Activated T-helper 1 cell treated with Interleukin-2 at 50 U/mL for 16 hours (primary cell): ENCODE results near the gene JDP2.

Source experiments
- DNase-seq: peaks from one replicate; pipeline ENCODE4 v3.0.0-alpha.2; 2020; ENCODE audit warnings: low read depth

The JDP2 gene

DNA sequence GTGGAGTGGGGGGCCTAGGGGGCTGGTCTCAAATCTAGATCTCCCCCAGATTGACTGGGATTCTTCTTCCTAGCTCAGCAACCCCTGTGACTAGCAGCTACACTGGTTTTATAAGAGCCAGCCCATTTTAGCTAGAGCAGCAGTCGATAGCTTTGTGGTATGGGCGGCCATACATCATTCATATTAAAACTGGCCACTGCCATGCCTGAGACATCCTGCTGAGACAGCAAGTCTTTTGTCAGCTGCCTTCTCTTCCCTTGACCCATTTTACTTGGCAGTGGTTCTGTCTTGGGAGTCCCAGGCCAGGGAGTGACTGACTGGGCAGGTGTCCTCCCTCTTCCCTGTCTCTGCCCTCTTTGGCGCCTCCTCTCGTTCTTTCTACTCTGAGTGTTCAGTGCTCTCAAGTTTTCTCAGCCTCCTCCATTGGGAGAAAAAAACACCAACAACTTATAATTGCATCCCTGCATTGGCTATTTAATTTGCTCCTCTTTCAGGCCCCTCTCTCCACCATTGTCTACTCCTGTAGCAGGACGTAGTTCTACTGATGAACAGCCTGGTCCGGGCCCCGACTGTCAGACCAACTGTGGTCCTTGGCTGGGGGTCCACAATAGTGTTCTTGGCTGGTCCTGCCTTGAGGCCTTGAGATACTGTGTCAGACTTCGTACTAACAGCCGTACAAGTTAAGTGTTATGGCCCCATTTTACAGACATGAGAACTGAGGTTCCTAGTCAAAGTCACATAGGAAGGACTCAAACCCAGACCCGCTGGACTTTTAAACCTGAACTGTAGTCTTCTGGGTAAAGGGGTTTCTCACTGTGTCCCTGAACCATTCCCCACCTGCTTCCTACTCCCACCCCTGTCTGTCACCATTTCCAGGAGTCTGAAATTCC is 18.3 kb upstream of the JDP2 start:
- DNase-seq = no peak

DNA sequence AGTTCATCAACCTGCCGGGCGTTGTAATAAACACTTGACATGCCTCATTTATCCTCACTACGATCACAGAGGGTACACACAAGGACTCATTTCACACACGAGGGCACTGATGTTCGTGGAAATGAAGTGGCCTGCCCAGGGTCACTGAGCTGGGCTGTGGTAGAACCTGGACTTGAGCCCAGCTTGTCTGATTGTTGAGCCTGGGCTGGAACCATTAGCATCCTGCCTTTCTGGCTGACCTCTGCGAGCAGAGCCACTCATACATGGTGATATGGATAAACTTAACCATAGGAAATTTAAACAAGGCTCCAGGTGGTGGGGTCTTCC is 16.6 kb upstream of the JDP2 start:
- no peak for DNase-seq

DNA sequence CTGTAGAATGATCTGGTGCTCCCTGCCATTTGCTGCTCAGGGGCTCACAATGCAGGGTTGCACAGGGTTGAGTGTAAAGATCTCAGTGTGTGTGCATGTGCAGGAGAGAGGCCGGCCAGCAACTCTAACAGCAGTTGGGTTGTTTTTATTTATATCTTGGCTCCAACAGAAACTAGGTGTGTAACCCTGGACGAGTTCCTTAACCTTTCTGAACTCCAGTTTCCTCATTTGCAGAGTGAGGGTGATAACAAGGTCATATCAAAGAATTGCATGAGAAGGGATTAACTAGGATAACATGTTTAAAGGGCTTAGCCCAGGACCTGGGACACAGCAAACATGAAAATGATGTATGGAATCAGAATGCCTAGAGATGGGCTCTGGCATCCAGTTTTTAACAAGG is 14.8 kb upstream of the JDP2 start:
- no peak for DNase-seq

DNA sequence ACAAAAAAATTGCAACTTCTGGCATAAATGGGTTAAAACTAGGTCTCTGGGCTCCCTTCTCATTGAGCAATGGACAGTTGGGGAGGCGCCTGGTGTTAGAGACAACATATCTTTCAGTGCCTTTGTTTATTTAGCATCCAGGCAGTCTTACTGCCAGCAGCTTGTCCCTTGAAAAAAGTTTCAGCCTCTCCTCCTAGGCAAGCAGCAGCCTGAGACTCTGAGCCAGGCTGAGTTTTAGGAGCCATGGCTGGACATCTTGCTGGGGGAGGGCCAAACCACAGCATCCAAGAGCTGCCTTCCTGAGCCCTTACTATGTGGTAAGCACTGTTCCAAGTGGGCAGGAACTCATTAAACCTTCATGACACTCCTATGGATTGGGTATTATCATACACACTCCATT is 10.1 kb upstream of the JDP2 start:
- no peak for DNase-seq

DNA sequence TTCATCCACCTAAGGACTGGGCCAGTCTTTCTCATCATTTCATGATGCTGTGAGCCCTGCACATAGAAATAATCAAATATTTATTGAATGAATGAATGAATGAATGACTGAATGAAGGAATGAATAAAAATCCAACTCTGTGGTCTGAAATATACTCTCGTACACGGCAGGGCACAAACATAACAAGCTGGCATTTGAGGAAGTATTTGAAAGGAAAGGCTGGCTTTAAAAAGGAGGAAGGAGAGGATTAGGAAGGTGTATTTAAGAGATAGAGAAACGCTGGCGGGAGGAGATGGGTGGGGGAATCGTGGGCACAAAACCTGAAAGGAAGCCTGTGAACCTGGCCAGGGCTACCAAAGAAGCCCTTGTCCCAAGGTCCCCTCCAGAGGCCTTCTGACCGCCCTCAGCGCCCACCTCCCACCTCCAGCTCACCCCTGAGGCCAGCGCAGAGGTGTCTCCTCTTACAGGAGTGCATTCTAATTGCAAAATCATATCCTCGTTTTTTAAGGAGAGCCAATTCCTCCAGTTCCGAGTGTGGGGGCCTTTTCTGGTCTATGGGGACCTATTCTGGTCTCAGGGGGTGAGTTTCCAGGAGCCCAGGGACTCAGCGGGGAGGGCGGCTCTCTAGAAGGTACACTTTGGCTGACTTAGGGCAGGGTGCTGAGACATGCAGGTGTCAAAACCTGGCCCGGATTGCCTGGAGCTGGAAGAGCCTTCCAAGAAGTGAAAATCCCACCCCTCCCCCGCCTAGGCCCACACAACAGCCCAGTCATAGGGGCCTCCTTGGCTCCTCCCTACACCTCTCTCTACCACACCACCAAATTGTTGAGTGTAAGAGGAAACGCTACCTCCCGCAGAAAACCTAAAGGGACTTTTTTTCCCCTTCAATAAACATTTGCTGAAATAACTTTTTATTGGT is 8.7 kb upstream of the JDP2 start:
- DNase-seq = no peak

DNA sequence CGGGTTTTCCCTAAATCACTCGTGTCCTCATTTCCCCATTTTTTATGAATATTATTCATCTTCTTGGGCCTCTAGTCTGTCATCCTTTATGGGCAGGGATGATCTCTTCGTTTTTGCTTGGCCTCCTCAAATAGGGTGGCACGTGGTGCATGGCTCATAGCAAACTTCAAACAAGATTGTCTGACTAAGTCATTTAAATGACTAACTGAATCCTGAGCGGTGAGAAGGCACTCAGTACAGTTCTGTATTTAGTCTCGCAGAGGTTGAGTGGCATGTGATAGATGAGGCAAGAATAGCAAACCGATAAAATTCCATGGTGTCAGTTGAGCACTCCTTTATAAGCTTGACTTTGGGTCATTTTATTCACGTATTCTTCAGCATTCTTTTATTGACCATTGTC is 5.7 kb upstream of the JDP2 start:
- DNase-seq = no peak

DNA sequence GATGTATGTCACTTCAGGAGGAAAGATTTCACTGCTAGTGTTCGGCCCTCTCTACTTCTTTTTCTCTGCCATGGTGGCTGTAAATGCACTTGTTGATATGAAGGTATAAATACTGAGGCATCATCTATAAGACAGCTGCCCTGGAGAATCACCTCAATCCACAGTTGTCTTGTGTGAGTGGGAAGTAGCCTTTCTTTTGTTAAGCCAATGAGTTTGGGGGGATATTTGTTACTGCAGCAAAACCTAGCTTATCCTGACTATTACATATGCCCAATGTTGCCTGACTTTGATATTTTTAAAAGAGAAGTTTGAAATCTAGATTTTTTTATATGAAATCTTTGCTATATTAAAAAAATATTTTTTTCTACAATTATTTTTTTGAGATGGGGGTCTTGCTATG is 3.3 kb upstream of the JDP2 start:
- DNase-seq = no peak

DNA sequence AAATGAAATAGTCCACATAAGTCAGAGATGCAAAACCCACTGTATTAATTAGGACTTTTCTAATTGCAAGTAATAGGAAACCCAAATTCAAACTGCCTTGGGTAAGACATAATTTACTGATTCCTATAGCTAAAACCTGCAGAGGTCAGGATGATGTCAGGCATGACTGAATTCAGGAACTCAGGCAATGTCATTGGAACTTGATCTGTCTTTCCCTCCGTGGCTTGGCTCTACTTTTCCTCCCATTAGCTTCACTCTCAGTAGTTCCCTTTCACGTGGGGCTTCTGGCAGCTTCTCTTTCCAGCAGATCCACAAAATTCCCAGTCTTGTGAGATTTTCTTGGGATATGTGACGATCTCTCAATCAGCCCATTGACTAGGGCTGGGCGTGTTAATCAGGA is 2.4 kb upstream of the JDP2 start:
- no peak for DNase-seq

DNA sequence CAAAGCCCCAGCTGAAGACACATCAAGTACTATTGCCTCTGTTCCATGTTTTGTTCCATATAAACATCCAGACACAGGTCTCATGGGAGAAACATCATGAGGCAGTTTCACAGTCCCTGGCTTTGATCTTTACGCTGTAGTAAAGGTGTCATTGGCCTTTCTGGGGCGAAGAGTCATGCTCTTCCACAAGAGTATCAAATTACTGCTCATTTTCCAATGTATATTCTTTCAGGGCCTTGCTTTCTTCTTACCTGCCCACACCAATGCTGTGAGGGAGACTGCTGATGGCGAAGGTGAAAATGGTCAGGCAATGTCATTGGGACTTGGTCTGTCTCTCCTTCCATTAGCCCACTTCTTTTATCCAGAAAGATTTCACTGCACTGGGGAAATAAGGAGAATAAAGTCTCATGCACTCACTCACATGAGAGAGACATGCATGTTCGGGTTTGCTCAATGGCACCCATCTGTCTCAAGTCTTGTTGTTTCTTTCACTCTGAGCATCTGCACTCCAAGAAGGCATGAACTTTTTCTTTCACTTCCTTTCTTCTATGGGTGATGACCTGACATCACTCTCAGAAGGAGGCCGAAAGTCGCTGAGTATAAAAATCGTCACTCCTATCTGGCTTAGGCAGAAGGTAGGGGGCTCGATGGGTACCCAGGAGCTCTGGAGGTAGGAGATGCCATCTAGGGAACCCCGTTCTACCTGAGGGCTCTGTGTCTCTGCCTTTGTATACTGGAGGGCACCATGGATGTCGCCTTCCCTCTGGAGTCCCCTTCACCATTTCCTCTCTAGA is 1.3 kb upstream of the JDP2 start:
- no peak for DNase-seq

DNA sequence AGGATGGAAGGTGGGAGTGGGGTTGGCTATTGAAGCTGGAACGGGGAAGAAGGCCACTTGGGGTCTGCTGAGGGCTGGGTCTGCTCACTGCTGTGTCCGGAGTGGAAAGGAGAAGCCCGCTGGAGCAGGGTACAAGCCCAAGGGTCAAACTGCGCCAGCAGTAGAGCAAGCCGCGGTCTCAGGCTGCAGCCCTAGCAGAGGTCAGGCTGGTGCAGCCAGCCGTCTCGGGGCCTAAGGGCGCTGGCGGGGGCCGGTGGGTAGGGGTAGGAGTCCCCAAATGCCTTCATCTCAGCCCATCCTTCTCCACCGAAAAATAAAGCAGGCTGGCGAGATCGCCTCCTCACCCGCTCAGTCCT is 718 bp upstream of the JDP2 start:
- no peak for DNase-seq

DNA sequence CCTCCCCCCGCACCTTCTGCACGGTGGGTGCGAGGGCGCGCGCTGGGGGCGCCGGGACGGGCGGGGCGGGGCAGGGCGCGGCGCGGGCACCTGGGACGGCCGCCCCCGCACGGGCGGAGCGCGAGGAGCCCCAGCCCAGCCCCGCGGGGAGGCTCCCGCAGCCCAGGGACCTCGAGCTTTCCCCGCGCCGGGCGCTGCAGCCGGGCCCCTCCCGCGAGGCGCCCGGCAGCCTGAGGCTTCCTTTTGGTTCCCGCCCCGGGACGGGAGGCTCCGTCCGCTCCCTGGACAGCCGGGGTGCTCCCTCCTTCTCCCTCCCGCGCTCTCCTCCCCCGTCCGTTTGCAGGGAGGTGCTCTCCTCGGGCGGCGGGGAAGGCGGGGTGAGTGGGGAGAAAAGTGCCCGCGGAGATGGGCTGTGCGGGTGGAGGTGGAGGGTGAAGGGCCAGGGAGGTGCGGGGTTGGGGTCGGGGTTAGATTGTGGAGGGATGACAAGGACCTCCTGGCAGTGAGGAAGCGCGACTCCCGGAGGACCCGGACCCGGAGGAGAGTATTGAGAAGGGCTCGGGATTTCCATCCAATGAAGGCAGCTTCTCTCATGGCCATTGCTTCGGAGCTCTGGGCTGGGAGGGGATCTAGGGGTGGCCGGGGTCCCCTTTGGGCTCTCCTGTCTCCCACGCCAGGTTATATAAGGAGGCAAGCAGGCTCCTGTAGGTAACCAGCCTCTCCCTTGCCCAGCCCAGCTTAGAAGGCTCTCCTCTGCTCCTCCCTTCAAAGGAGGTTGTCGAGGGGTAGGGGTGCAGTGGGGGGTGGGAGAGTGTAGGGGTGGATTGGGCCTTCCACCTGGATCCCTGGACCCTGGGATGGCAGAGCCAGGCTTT is 645 bp downstream of the JDP2 start:
- no peak for DNase-seq

DNA sequence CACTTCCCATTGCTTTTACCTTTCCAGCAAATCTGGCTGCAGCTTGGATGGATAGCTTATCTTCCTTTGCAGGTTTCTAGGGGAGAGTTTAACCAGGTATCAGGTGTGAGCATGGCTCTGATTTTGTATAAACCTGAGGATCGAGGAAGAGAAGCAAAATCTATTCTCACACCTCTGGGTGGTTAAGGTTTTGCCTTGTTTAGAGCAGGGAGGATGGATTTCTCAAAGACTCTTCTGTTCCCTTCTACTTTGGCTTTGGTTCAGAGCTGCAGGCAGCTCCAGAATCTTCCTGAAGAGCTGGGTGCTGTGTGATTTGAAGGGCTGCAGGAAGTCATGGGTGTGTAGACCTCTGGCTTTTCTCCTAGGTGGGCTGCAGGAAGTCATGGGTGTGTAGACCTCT is 1.7 kb downstream of the JDP2 start:
- no peak for DNase-seq

DNA sequence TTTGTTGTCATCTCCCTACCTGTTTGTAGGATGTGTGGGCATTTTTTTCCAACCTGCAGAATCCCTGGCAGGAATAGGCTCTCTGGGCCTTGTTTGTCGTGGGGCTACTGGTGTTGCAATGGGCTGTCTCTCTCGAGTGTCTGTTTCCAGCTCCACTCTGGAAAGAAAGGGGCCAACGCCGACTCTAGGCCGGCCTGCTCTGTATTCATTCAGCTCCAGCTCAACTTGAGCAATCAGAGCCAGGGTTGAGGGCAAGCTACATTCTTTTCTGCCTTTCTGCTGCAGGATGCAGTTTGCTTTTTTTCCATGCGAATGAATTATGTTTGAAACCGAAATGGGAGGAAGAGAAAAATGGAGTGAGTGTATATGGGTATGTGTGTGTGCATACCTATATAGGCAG is 2.3 kb downstream of the JDP2 start:
- DNase-seq = no peak

DNA sequence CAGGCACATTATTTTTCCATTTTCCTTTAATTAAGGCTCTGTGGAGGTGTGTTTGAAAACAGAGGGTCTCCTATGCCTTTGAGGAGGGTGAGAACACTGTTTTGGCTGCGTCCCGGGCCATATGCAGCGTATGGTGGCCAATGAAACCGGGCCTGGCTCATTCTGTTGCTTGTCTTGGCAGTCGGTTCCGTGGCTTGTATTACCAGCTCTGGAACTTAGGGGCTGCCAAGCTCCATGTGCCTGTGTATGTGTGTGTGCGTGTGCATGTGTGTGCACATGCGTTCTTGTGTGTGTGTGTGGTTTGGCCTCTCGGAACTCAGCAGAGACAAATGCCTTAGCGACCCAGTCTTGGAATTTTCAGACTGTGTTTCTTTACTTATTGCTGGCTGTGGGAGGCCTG is 2.7 kb downstream of the JDP2 start:
- DNase-seq = no peak

DNA sequence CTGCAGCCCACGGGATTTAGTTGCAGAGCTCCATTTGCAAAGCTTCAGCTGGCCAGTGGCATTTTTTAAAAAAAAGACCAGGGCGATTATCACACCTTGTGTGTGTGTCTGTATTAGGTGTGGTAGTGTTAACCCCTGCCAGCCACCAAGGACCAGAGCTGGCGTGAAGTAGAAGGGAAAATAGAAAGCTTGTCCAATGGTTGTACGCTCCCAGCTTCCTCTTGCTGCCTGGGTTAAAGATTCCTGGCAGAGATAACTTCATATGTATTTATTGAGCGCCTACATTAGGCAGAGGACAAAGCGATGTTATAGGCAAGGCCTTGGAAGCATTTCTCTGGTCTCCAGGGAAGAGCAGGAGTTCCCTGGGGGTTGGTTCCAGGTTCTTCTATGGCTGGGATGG is 3.2 kb downstream of the JDP2 start:
- no peak for DNase-seq

DNA sequence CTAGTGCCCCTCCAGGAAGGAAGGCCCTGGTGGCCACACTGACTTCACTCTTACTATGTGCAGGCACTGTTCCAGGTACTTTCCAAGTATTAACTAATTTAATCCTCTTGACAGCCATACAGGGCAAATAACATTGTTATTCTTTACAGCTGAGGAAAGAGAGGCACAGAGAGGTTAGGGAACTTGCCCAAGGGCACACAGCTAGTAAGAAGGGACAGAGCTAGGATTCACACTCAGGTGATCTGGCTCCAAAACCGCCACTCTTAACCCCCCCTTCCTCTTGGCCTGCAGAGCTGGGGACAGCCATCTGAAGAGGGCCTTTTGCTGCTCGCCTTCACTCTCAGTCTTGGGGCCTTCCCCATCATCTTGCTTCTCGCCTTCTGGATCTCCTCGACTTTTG is 4.0 kb downstream of the JDP2 start:
- DNase-seq = no peak

DNA sequence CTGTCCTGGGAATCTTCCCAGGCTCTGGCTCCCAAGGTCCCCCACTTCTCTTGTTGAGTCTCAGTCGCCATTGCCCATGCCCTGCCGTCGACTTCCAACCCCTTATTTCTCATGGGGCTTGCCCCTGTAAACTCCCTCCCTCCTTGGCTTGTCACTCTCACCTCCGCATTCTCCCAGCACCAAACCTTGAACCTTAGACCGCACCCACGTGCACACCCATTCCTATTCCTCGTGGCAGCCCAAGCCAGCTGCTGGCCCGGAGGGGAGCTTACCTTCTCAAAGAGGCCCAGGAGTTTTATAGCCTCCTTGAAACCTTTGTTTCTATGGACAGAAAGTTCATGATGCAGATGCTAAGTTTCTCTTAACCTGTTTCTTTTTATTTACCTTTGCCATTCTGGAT is 4.6 kb downstream of the JDP2 start:
- DNase-seq = no peak

DNA sequence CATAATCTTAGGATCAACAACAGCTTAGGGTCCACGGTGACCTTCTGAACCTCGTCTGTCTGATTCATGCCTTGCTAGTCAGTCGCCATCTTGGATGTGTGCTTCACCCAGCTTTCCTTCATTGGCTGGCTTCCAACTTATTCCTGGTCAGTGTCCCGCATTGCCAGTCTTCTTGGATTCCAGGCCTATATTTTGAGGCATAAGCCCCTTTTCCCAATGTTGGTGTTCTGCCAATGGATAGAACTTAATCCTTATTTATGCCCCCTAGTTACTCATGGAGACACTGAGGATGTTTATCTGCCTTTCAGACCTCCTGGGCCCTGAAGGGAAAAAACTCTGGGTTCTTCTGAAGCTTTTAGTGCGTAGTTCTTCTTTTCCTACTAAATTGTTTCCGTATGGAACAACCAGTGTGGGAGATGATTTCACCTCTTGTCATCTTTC is 5.8 kb downstream of the JDP2 start:
- DNase-seq = no peak

DNA sequence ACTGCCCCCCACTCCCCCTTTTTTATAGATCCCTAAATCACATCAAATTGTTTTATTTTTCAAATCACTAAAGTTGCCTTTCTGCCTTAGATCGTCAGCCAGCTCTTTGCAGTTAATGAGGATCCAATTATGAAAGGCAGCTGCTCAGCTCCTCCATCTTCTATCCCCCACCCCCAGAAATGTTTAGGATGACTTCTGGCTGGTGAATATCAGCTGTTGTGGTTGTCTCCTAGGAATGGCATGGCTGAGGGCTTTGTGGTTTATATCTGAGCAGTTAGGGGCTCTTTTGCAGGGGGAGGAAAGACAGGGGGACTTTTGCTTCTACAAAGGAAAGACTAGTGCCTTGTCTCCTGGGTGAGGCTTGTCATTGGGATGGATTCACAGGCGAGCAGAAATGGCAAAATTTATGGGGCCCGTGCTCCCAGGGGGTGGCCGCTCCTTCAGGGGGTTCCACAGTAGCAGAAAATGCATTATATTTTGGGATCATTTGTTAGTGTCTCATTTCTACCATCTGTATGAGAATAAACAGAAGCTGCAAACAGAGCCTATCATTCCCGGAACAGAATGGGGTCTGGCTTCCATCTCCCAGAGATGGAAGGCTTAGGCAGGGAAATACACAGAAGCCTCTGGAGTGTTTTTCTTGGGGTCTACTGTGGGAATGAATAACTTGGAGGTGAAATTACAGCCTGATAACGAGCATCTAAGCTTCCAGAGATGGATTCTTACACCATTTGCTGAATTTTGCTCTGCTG is 6.5 kb downstream of the JDP2 start:
- DNase-seq = no peak

DNA sequence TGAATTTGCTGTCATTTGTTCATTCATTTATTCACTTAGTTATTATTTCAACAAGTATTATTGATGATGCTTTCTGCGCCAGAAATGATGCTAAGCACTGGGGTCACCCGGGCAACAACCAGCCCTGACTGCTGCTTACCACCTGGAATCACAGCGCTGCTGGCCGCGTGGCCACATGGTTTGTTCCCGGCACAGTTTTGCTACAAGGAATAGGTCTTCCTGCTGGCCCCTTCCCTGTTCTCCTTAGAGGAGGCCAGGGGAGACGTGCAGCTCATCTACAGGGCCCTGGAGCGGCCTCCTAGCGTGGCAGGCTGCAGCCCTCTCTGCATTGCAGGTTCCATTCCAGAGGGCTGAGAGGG is 7.0 kb downstream of the JDP2 start:
- DNase-seq = no peak

DNA sequence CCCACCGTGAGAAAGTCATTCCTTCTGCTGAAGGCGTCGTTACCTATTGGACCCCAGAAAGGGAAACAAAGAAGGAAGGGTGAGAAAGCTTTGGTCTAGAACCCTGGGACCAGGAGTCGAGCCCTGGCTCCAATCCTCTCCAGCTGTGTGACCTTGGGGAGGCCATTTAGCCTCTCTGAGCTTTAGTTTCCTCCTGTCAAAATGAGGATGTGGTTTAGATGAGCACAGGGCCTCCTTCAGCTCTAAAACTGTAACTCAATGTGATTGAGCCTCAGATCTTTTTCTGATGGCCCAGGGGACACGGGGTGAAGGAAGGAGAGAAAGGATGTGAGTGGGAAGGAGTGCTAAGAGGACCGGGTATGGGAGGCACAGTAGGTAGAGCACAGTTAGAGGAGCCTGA is 7.7 kb downstream of the JDP2 start:
- no peak for DNase-seq
